Loucy (cell line): ENCODE results near the gene PRRX1.

ENCODE experiments used
- CTCF ChIP-seq: fragments of 200-600 bp; sonication (generic); conservative IDR thresholded peaks from 2 replicates; pipeline ENCODE4 v1.5.1; 2014; ENCODE audit warnings: mild to moderate bottlenecking, antibody characterized with exemption, low read length
- EZH2phosphoT487 ChIP-seq: fragments of 200-600 bp; IDR thresholded peaks from 2 replicates; pipeline ENCODE4 v1.6.1; 2018; ENCODE audit warnings: antibody characterized with exemption, mild to moderate bottlenecking, moderate library complexity, borderline replicate concordance

GRCh38 chr1:170682169-170682568 is 18.2 kb downstream of the PRRX1 start:
- TF ChIP-seq CTCF (no peak), EZH2phosphoT487 (no peak)
